ENCODE results near the gene CCNYL1.

Gene CCNYL1

GRCh38 chr2:207766041-207766551 is 54.7 kb downstream of the CCNYL1 start:
- no peak for DNase-seq (ENCODE audit: low read depth in 2 of 2)

DNA sequence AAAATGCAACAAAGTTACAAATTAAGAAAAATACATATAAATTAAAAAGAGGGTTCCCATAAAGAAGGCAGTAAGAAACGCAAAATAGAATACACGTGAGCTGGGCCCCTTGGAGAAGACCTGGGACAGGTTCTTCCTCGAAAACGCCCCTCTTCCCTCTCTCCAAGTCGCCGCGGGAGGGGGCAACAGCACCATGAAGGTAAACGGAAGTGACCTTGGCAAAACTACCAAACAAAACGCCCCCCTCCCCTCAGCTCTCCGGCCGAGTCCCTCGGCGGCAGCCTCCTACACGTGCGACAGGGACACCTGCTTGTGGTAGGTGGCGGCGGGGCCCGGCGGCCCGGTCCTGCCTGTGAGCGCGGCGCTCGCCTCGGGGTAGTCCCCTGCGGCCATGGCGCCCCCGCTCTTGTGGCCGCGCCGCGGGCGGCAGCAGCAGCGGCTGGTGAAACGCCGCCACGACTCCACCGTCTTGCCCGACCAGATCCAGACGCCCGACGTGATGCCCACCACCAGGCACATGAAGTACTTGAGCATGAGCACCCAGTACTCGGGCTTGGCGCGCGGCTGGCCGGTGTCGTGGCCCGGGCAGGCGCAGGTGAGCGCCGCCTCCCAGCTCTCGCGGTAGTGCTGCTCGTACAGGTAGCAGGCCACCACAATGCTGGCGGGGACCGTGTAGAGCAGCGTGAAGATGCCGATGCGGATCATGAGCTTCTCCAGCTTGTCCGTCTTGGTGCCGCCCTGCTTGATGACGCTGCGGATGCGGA is 55.4 kb downstream of the CCNYL1 start:
- no peak for DNase-seq (ENCODE audit: low read depth in 2 of 2)

- no peak for DNase-seq (ENCODE audit: low read depth in 2 of 2)
Observed at GRCh38 chr2:207767461-207768167, 56.2 kb downstream of the CCNYL1 start.

DNA sequence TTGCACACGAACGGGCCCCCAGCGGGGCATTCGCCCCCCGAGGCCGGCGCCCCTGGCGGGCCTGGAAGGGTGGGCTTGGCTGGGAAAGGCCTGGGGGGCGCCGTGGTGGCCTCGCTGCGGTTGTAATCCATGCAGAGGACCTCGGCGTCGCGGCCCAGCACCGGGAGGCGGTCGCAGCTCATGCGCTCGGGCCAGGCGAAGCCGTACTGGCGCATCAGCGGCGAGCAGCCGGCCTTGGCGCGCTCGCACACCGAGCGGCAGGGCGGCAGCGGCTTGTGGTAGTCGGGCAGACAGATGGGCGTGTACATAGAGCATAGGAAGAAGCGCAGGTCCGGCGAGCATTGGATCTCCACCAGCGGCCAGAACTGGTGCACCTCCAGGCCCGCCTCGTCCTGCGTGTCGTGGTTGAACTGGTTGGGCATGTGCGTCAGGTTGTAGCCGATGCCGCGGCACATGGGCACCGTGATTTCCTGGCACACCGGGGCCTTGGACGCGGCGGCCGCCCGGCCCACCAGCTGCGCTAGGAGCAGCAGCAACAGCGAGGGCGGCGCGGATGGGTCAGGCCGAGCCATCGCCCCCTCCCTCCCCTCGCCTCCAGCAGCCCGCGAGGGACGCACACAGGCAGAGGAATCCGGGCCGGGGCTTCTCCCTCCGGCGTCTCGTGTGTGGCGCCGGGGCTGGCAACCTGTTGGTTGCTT is 56.9 kb downstream of the CCNYL1 start:
- no peak for DNase-seq (ENCODE audit: low read depth in 2 of 2)

- DNase-seq (ENCODE audit: low read depth in 2 of 2), result no peak
Observed at GRCh38 chr2:207768866-207769596, 57.6 kb downstream of the CCNYL1 start.

- no peak for DNase-seq (ENCODE audit: low read depth in 2 of 2)
Observed at GRCh38 chr2:207770602-207771404, 59.4 kb downstream of the CCNYL1 start.

GRCh38 chr2:207771421-207771820 is 60.0 kb downstream of the CCNYL1 start:
- DNase-seq (ENCODE audit: low read depth in 2 of 2), result no peak

DNA sequence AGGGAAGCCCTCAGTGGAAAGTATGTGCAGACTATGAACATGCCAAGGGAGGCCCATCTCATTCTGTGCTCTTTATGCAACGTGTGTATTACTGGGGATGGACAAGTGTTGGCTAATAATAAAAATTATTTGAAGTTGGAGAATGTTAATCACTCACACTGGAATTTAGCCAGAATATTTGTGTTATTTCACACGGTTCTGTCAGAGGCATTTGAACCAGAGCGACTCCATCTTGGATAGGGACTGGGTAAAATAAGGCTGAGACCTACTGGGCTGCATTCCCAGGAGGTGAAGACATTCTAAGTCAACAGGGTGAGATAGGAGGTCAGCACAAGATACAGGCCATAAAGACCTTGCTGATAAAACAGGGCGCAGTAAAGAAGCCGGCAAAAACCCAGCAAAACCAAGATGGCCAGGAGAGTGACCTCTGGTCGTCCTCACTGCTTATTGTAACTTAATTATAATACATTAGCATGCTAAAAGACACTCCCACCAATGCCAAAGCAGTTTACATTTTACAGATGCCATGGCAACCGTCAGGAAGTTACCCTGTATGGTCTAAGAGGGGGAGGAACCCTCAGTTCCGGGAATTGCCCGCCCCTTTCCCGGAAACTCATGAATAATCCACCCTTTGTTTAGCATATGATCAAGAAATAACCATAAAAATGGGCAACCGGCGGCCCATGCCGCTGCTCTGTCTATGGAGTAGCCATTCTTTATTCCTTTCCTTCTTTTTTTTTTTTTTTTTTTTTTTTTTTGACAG is 60.8 kb downstream of the CCNYL1 start:
- peak in 1 of 2 donors; percentile 34 for DNase-seq (ENCODE audit: low read depth in 2 of 2)

- no peak for DNase-seq (ENCODE audit: low read depth in 2 of 2)
Observed at GRCh38 chr2:207772844-207773205, 61.4 kb downstream of the CCNYL1 start.

- no peak for DNase-seq (ENCODE audit: low read depth in 2 of 2)
Observed at GRCh38 chr2:207775473-207775872, 64.0 kb downstream of the CCNYL1 start.

GRCh38 chr2:207777124-207777523 is 65.7 kb downstream of the CCNYL1 start:
- DNase-seq (ENCODE audit: low read depth in 2 of 2), result no peak

DNA sequence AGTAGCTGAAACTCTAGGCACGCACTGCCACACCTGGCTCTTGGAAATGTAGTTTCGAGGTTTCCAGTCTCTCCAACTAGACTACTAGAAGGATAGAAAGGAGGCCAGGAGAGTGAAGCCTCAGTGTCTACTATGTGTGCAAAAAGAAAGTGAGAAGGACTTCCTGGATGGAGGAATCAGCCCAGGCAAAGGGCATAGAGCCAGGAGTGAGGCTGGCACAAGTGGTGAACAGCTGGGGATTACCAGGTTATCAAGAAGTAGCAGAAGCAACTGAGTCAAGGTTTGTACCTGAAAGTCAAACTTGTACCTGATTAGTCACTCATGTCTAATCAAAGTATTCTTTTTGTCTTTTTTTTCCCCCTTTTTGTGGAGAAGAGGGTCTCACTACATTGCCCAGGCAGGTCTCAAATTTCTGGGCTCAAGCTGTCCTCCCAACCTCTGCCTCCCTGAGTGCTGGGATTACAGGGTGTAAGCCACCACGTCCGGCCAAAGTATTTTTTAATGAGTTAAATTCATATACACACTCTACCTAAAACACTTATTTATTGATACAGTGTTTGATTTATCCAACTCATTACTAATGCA is 67.0 kb downstream of the CCNYL1 start:
- DNase-seq (ENCODE audit: low read depth in 2 of 2), result no peak

- DNase-seq (ENCODE audit: low read depth in 2 of 2), result no peak
Observed at GRCh38 chr2:207779523-207779922, 68.1 kb downstream of the CCNYL1 start.

- DNase-seq (ENCODE audit: low read depth in 2 of 2), result no peak
Observed at GRCh38 chr2:207782238-207783030, 71.0 kb downstream of the CCNYL1 start.

DNA sequence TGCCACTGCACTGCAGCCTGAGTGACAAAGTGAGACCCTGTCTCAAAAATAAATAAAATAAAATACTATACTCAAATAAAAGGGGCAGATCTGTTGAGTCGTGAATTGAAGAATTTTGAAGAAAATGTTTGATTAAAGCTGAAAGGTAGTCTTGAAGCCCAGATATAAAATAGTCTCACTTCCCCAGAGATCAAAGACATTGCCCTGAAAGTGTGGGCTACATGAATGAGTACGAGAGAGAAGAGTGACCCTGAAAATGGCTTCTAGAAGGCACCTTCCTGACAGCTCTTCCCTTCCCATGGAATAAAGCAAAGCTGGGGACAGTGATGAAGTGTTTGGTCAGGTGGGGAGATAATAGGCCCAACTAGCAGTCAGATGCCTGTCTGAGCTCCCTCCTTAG is 72.1 kb downstream of the CCNYL1 start:
- no peak for DNase-seq (ENCODE audit: low read depth in 2 of 2)

DNA sequence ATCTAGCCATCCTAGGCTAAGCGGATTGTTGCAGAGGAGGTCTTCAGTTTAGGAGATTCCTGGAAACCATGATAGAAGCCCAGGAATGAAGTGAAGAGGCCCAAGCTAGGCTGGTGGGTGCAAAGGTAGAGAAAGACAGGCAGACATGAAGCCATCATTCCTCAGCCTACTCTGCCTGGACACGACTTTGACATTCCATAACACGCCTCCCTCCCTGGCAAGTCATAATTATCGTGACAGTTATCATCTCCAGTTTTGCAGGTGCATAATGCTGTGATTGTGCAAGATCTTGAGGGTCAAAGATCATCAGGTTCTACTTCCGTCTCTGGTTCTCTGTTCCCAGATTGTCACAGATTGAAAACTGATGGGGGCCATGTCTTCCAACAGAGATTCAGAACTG is 73.5 kb downstream of the CCNYL1 start:
- DNase-seq (ENCODE audit: low read depth in 2 of 2), result no peak

GRCh38 chr2:207787017-207787416 is 75.6 kb downstream of the CCNYL1 start:
- DNase-seq (ENCODE audit: low read depth in 2 of 2), result no peak

- DNase-seq (ENCODE audit: low read depth in 2 of 2), result no peak
Observed at GRCh38 chr2:207787800-207788199, 76.4 kb downstream of the CCNYL1 start.

DNA sequence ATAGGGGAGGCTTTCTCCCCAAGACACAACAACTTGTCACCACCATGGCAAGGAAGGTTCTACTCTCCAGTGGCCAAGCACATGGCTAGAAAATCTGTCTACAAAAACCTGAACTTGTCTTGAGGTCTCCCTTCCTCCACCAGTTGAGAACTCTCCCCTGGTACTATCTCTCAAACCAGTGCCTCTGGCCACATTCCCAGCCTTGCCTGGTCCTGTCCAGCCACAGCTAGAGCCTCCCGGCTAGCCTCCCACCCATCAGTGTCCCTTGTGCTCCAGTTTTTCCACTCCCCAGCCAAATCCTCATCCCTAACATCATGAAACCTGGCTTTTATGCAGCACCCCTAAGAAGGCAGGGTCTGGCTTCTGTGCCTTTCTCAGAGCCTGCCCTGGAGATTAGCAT is 79.5 kb downstream of the CCNYL1 start:
- no peak for DNase-seq (ENCODE audit: low read depth in 2 of 2)
